Peyer's patch (tissue), 4 donors: ENCODE measurements around the gene RAB4B.
A peak's percentile ranks its signal among the peaks of the same experiment; 100 is the strongest.

ENCODE experiments used
- CTCF ChIP-seq, 6 experiments: fragments of 450-650 bp in 4 of 6; fragments of 200-600 bp in 2 of 6; sonication (generic) in 1 of 6; IDR thresholded peaks; one replicate each; pipeline ENCODE4 v1.5.1; 2017 to 2019; ENCODE audit warnings: antibody characterized with exemption in 6 of 6, mild to moderate bottlenecking in 3 of 6, moderate library complexity in 1 of 6
- POLR2A ChIP-seq, 2 donors: fragments of 450-650 bp; IDR thresholded peaks; one replicate each; pipeline ENCODE4 v1.5.1; 2017; ENCODE audit warnings: antibody characterized with exemption in 2 of 2, mild to moderate bottlenecking in 2 of 2, moderate library complexity in 2 of 2

GRCh38 chr19:40797963-40798682, 20.1 kb downstream of the RAB4B start:
- TF ChIP-seq POLR2A (IDR thresholded peaks at IDR 0.05): peak in 1 of 2 donors; percentile 35
- TF ChIP-seq CTCF (IDR thresholded peaks at IDR 0.05): peak; percentile 16 to 65 (median 46)
